ENCODE measurements around the gene ATF6. TPM values are rescaled to one million over a fixed set of nuclear protein-coding genes. Genes with fewer than 3 reads are reported as not detected.
A peak's percentile ranks its signal among the peaks of the same experiment; 100 is the strongest.
"Not testable (repeated sequence)": the region's sequence is repeated elsewhere in the genome, so short reads cannot be mapped to it uniquely, and the experiment has no call there.

The ATF6 gene
- total RNA-seq, 3 donors from 2014 or later, result 21.7 to 24.9 (median 24.5) TPM

GRCh38 chr1:161749509-161750407 lies 16.4 kb upstream of the ATF6 start, which contains the start of gene DUSP12:
TSS of gene DUSP12 (plus strand) at chr1:161749786. CDS start at chr1:161749802, 16 bp downstream.
- Histone ChIP-seq H3K4me1 (ENCODE audit: low read depth) (peaks cover 11% of the 10 kb centered on the region), H3K9me3 (no peaks in the 10 kb centered on the region), H3K36me3 (ENCODE audit: low read depth) (no peaks in the 10 kb centered on the region), H3K4me3 (peak within 1 kb of the TSS; percentile 88)
- ATAC-seq (peak; percentile 99), DNase-seq (peak; percentile 92 to 95 (median 92))
- no peak for TF ChIP-seq CTCF (IDR thresholded peaks at IDR 0.05)
- intact Hi-C loops (cut with DNase I, micrococcal nuclease), result loop anchor here in 1 of 2 donors (10.0 kb wide), 1 partner anchor 265 kb away; no protein-coding TSS in a partner anchor

- no peak for TF ChIP-seq CTCF (IDR thresholded peaks at IDR 0.05)
- ATAC-seq (peak; percentile 37), DNase-seq (peak in 1 of 3 donors; percentile 45)
- H3K36me3 ChIP-seq (ENCODE audit: low read depth), result no peaks in the 10 kb centered on the region
- intact Hi-C loops (cut with DNase I, micrococcal nuclease), result no loop called here
- H3K4me3 ChIP-seq, result no peak overlapping the region
- H3K9me3 ChIP-seq, result no peaks in the 10 kb centered on the region
- H3K4me1 ChIP-seq (ENCODE audit: low read depth), result peaks cover 8% of the 10 kb centered on the region
These were observed 2.5 kb upstream of the ATF6 start for GRCh38 chr1:161763522-161764098.

DNA sequence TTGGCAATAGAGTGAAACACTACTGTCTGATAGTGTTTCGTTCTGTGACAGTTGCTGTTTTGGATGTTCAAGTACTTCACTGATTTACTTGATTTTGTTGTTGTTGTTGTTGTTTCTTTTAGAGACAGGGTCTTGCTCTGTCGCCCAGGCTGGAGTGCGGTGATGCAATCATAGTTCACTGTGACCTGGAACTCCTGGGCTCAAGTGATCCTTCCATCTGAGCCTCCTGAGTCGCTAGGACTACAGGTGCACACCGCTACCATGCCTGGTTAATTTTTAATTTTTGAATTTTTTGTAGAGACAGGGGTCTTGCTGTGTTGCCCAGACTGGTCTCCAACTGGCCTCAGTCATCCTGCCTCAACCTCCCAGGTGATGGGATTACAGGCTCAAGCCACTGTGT lies 2.3 kb downstream of the ATF6 start:
- no peaks in the 10 kb centered on the region for H3K9me3 ChIP-seq
- H3K4me3 ChIP-seq, result no peak overlapping the region
- no peak for TF ChIP-seq CTCF (IDR thresholded peaks at IDR 0.05)
- ATAC-seq, result no peak
- intact Hi-C loops (cut with DNase I, micrococcal nuclease), result no loop called here
- H3K4me1 ChIP-seq (ENCODE audit: low read depth), result peaks cover 8% of the 10 kb centered on the region
- no peaks in the 10 kb centered on the region for H3K36me3 ChIP-seq (ENCODE audit: low read depth)
- DNase-seq, result no peak

DNA sequence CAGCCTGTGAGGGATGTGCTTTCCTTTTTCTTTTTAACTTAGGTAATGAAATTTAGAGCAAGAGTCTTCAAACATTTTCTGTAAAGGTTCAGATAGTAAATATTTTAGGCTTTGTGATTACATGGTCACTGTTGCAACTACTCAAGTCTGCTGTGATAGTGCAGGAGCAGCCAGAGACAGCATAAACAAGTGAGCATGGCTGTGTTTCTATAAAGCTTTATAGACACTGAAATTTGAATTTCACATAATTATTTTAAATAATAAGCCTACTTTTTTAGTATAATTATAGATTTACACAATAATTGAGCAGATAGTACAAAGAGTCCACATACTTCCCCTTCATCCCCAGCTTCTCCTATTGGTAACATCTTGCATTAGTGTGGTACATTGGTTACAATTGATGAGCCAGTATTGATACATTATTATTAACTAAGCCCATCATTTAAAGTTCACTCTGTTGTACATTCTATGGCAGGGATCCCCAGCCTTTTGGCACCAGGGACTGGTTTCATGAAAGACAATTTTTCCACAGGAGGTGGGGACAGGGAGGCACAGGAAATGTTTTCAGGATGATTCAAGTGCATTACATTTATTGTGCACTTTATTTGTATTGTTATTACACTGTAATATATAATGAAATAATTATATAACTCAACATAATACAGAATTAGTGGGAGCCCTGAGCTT lies 3.0 kb downstream of the ATF6 start:
- H3K36me3 ChIP-seq (ENCODE audit: low read depth), result no peaks in the 10 kb centered on the region
- intact Hi-C loops (cut with DNase I, micrococcal nuclease), result no loop called here
- no peak for TF ChIP-seq CTCF (IDR thresholded peaks at IDR 0.05)
- DNase-seq (no peak), ATAC-seq (no peak)
- no peaks in the 10 kb centered on the region for H3K9me3 ChIP-seq
- no peak overlapping the region for H3K4me3 ChIP-seq
- peaks cover 8% of the 10 kb centered on the region for H3K4me1 ChIP-seq (ENCODE audit: low read depth)

DNA sequence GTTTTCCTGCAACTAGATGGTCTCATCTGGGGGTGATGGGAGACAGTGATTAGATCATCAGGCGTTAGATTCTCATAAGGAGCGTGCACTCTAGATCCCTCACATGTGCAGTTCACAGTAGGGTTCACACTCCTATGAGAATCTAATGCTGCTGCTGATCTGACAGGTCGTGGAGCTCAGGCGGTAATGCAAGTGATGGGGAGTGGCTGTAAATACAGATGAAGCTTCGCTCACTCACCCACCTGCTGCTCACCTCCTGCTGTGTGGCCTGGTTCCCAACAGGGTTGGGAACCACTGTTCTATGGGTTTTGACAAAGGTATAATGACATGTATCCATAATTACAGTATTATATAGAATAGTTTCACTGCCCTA lies 3.5 kb downstream of the ATF6 start:
- DNase-seq; H3K4me3 ChIP-seq; H3K4me1 ChIP-seq (ENCODE audit: low read depth); ATAC-seq; intact Hi-C loops (cut with DNase I, micrococcal nuclease); H3K36me3 ChIP-seq (ENCODE audit: low read depth); H3K9me3 ChIP-seq: not testable (repeated sequence)

Data from mucosa of descending colon (tissue), 3 donors.